Bronchial epithelial cell (primary cell): ENCODE data around the gene SLC27A3. TPM values are rescaled to one million over a fixed set of nuclear protein-coding genes. Genes with fewer than 3 reads are reported as not detected.

Source experiments
- DNase-seq: peaks from one replicate; pipeline ENCODE4 v3.0.0-alpha.2; 2010; ENCODE audit warnings: low read depth
- FAIRE-seq: peaks from 2 replicates; lab custom pipeline; 2011; peaks lifted over from hg19 to GRCh38; lab: Jason Lieb, UNC
- H3K27me3 ChIP-seq: 2 replicates; pipeline ENCODE4 v1.5.1; 2011; ENCODE audit warnings: low read length; ENCODE audit not compliant: control insufficient read depth, insufficient read depth
- H3K36me3 ChIP-seq: 2 replicates; pipeline ENCODE4 v1.5.1; 2011; ENCODE audit warnings: low read length; ENCODE audit not compliant: control insufficient read depth, insufficient read depth
- H3K4me3 ChIP-seq: 2 replicates; pipeline ENCODE4 v1.5.1; 2011; ENCODE audit warnings: mild to moderate bottlenecking, low read depth, low read length, control low read depth
- total RNA-seq: library from RNA; depleted of rRNA; stranded (reverse); fragments of >200 nt; gene quantifications from 2 replicates; pipeline ENCODE4 v1.2.1, GENCODE V29; 2014
- TF ChIP-seq, protein P1 (sequence below): IDR thresholded peaks from 2 replicates; pipeline ENCODE4 v1.5.1; 2011; ENCODE audit warnings: mild to moderate bottlenecking, moderate library complexity, low read length, control low read depth, inconsistent platforms; ENCODE audit not compliant: insufficient read depth, severe bottlenecking

The SLC27A3 gene
- total RNA-seq, 1 donor from 2014 or later: 7.4 TPM

- TF ChIP-seq, protein P1, sequence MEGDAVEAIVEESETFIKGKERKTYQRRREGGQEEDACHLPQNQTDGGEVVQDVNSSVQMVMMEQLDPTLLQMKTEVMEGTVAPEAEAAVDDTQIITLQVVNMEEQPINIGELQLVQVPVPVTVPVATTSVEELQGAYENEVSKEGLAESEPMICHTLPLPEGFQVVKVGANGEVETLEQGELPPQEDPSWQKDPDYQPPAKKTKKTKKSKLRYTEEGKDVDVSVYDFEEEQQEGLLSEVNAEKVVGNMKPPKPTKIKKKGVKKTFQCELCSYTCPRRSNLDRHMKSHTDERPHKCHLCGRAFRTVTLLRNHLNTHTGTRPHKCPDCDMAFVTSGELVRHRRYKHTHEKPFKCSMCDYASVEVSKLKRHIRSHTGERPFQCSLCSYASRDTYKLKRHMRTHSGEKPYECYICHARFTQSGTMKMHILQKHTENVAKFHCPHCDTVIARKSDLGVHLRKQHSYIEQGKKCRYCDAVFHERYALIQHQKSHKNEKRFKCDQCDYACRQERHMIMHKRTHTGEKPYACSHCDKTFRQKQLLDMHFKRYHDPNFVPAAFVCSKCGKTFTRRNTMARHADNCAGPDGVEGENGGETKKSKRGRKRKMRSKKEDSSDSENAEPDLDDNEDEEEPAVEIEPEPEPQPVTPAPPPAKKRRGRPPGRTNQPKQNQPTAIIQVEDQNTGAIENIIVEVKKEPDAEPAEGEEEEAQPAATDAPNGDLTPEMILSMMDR: no peak
- FAIRE-seq (no peak), DNase-seq (no peak)
- Histone ChIP-seq H3K36me3 (peaks cover 13% of the 10 kb centered on the region), H3K27me3 (no peaks in the 10 kb centered on the region), H3K4me3 (no peak overlapping the region)
Observed at GRCh38 chr1:153745417-153745816, 29.8 kb upstream of the SLC27A3 start.

GRCh38 chr1:153746174-153746573 lies 29.0 kb upstream of the SLC27A3 start:
- no peaks in the 10 kb centered on the region for H3K27me3 ChIP-seq
- H3K4me3 ChIP-seq: no peak overlapping the region
- peaks cover 18% of the 10 kb centered on the region for H3K36me3 ChIP-seq
- FAIRE-seq (no peak), DNase-seq (no peak)
- TF ChIP-seq, protein P1: no peak

DNA sequence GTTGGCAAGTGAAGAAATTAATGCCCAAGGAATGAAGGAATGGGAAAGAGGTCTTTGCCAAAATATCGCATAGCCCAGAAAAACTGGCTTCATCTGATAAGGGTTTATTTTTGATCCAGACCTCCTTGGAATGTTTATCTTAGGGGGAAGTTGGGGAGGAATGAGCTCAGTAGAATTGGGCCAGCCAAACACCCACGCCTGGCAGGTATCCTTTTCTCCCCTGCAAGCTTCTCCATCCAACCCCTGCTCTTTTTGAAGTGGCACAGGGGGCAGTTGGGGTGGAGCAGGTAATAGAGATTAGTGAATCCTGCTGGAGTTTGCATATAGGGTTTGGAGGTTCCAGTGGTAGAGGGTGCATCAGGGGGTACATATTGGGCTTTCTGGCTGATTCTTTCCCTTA lies 26.3 kb upstream of the SLC27A3 start:
- H3K27me3 ChIP-seq: no peaks in the 10 kb centered on the region
- no peak overlapping the region for H3K4me3 ChIP-seq
- DNase-seq: no peak
- H3K36me3 ChIP-seq: peaks cover 24% of the 10 kb centered on the region
- FAIRE-seq: no peak
- TF ChIP-seq, protein P1: no peak

DNA sequence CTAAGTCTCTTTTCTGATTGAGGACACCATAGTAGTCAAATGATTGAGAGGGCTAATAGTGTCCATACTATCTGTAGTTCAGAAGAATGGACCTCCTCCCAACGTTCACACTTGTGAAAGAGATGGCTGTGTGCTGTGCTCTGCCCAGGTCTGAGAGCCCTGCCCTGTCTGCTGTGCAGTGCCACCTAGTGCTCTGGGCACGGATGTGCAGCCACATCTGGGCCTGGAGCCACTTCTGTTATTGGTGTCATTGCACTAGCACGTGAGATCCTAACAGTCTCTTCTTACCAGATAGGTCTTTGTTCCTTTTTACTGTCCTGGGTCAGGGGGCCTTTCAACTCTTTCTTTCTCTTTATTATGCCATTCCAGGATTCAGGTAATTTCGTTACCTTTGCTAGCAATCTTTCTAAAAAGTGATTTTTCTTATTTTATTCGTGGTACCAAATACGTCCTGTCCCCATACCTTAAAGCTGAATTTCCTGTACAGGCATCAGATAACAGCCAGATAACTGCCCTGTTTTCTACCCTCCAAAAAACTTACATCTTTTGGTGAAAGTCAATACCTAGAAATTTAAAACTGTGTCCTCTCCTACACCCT lies 25.7 kb upstream of the SLC27A3 start:
- Histone ChIP-seq H3K4me3 (no peak overlapping the region), H3K27me3 (no peaks in the 10 kb centered on the region), H3K36me3 (peaks cover 25% of the 10 kb centered on the region)
- DNase-seq (peak; percentile 65), FAIRE-seq (no peak)
- TF ChIP-seq, protein P1: peak; percentile 93

DNA sequence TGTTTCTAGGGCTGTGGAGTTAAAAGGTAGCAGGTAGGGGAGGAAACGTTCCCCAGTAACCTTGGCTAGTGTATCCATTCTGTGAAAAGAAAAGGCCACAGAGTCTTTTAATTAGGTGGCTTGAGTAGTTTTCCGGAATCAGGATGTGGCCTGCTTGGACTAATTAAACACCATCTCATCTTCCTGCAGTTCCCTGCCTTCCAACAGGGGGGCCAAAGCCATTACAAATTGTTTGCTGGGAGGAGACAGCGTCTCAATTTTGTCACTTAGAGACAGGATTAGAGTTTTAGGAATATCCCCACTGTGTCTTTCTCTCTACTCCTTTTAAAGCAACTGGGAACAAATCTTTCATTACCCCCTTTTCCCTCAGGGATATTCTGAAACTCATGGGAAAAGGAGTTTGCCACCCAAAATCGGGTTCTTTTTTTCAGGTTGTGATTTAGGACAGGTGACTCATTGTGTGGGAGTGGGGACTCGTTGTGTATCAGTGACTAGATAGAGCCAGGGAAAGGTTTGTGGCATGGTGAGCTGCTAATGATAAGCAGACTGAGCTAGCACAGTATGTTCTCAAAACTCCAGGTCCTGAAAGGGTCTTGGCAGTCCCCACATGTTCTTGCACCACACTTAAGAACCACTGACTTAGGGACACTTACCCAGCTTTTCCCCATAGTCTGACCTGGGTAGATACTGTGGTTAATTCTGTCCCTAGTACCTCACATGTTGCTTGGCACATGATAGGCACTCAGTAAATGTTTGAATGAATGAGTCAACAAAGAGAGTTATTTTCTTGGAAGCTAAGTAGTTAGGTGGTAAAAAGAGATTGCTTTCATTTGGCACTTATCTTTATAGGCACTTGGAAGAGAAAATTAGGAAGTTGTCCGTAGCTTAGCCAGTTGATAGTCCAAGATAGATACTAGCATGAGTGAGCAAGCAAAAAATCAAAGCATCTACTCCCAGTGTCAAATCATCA lies 24.9 kb upstream of the SLC27A3 start:
- no peak for DNase-seq
- Histone ChIP-seq H3K27me3 (no peaks in the 10 kb centered on the region), H3K4me3 (no peak overlapping the region), H3K36me3 (peaks cover 27% of the 10 kb centered on the region)
- no peak for FAIRE-seq
- TF ChIP-seq, protein P1: no peak
